HepG2 (cell line): ENCODE measurements around the gene TMEM61. TPM values are rescaled to one million over a fixed set of nuclear protein-coding genes. Genes with fewer than 3 reads are reported as not detected.

Source experiments
- ATAC-seq: fragments of 200-7000 bp; cut with Tn5 transposase; 3 replicates; pipeline ENCODE4 v1.9.1; 2020; ENCODE audit warnings: mild to moderate bottlenecking, moderate library complexity
- BruUV-seq: library from RNA; stranded (reverse); fragments of 400-500 nt; replicated peaks from 2 replicates; lab custom pipeline; 2021; lab: Mats Ljungman, UMichigan
- CTCF ChIA-PET: fragments of 300-600 bp; formaldehyde crosslinking; extraction: SDS; loops from one replicate; lab custom pipeline; 2021; ENCODE audit warnings: low total read pairs, inconsistent platforms, low intra/inter-chr PET ratio; lab: Yijun Ruan, JAX
- POLR2A ChIA-PET: fragments of 350-600 bp; sonication (Branson Sonifier 250); formaldehyde crosslinking; loops from one replicate; lab custom pipeline; 2020; ENCODE audit warnings: antibody characterized with exemption, inconsistent platforms; lab: Yijun Ruan, JAX
- DNase-seq: peaks from one replicate; pipeline ENCODE4 v3.0.0-alpha.2; 2015; ENCODE audit warnings: low spot score
- FAIRE-seq: peaks from 3 replicates; lab custom pipeline; 2011; peaks lifted over from hg19 to GRCh38; lab: Jason Lieb, UNC
- H2AFZ ChIP-seq: one replicate; pipeline ENCODE4 v1.6.1; 2011; ENCODE audit warnings: low read length, inconsistent platforms
- H3K27ac ChIP-seq: fragments of 300-600 bp; 3 replicates; pipeline ENCODE4 v1.8.0; 2011; ENCODE audit warnings: mixed run types, mild to moderate bottlenecking, mixed read lengths, low read length, inconsistent platforms; ENCODE audit not compliant: insufficient read depth; ENCODE audit errors: extremely low read length
- H3K27me3 ChIP-seq, 2 experiments: fragments of 200-600 bp in 1 of 2; 2 replicates in 1 of 2; 3 replicates in 1 of 2; pipeline versions ENCODE4 v1.6.0 to v1.8.0; 2011; ENCODE audit warnings: low read length in 2 of 2, mild to moderate bottlenecking in 2 of 2, moderate library complexity in 2 of 2, inconsistent platforms in 1 of 2; ENCODE audit not compliant: insufficient read depth in 2 of 2, control insufficient read depth in 1 of 2
- H3K36me3 ChIP-seq, 2 experiments: fragments of 200-600 bp in 1 of 2; replicated peaks in 1 of 2; 2 replicates in 1 of 2; 3 replicates in 1 of 2; pipeline versions ENCODE4 v1.5.1 to v1.8.0; 2011; ENCODE audit warnings: low read length in 2 of 2, inconsistent platforms in 1 of 2; ENCODE audit not compliant: insufficient read depth in 2 of 2, control insufficient read depth in 1 of 2
- H3K4me1 ChIP-seq: 2 replicates; pipeline ENCODE4 v1.5.1; 2012; ENCODE audit warnings: low read length, inconsistent platforms; ENCODE audit not compliant: insufficient read depth
- H3K4me2 ChIP-seq: 2 replicates; pipeline ENCODE4 v1.6.0; 2011; ENCODE audit warnings: low read depth, low read length, inconsistent platforms
- H3K4me3 ChIP-seq, 3 experiments: fragments of 200-600 bp in 1 of 3; sonication (generic), shearing (Covaris generic) in 1 of 3; replicated peaks in 1 of 3; 2 replicates each; pipeline ENCODE4 v1.5.1; 2011 to 2016; ENCODE audit warnings: low read length in 3 of 3, inconsistent platforms in 2 of 3, low read depth in 2 of 3, mild to moderate bottlenecking in 2 of 3, control low read depth in 1 of 3, mixed read lengths in 1 of 3; ENCODE audit not compliant: insufficient read depth in 1 of 3
- H3K79me2 ChIP-seq: one replicate; pipeline ENCODE4 v1.6.1; 2011; ENCODE audit warnings: low read length, inconsistent platforms; ENCODE audit not compliant: insufficient read depth
- H3K9ac ChIP-seq: 2 replicates; pipeline ENCODE4 v1.6.0; 2011; ENCODE audit warnings: mild to moderate bottlenecking, low read depth, low read length, inconsistent platforms; ENCODE audit not compliant: insufficient read depth
- H3K9me3 ChIP-seq: 2 replicates; pipeline ENCODE4 v1.5.1; 2012; ENCODE audit warnings: mild to moderate bottlenecking, low read length
- H4K20me1 ChIP-seq: 2 replicates; pipeline ENCODE4 v1.6.0; 2011; ENCODE audit warnings: inconsistent platforms, mild to moderate bottlenecking, low read length, moderate library complexity; ENCODE audit not compliant: insufficient read depth
- KDM5A ChIP-seq: fragments of 200-600 bp; sonication (generic); IDR thresholded peaks from 2 replicates; pipeline ENCODE4 v1.7.0; 2018; ENCODE audit warnings: antibody characterized with exemption, mild to moderate bottlenecking, low read length, borderline replicate concordance
- ZNF788 ChIP-seq: sonication (generic); formaldehyde crosslinking; IDR thresholded peaks from 2 replicates; pipeline ENCODE4 v1.5.0; 2020; ENCODE audit warnings: mild to moderate bottlenecking, missing genetic modification reagents, borderline replicate concordance
- WGBS: methylation state at CpG from one replicate; pipeline ENCODE4 v1.1.6; 2017; ENCODE audit warnings: low lambda C conversion rate; 5-methylcytosine and 5-hydroxymethylcytosine counted together
- in situ Hi-C: cut with HindIII; loops from 2 replicates; pipeline ENCODE4 v1.10.0; 2017; ENCODE audit warnings: low pct_unique_long_range_greater_than_20kb; ENCODE audit not compliant: extremely low pct_ligation_motif_present
- intact Hi-C: fragments of 100-400 bp; cut with micrococcal nuclease; formaldehyde crosslinking; loops from one replicate; pipeline ENCODE4 v1.10.0; 2022; ENCODE audit not compliant: unreplicated experiment
- polyA plus RNA-seq, 8 experiments: library from polyadenylated mRNA; depleted of rRNA in 3 of 8; stranded (reverse) in 7 of 8; unstranded in 1 of 8; fragments of >200 nt; fragmentation: Illumina TruSeq in 4 of 8; extraction: Trizol in 4 of 8; gene quantifications; 2 replicates each; pipeline versions ENCODE4 v1.2.1 to v1.2.3, GENCODE V29; 2011 to 2016; ENCODE audit warnings: low read depth in 4 of 8, missing spikeins in 1 of 8, mixed read lengths in 1 of 8; ENCODE audit not compliant: insufficient read depth in 1 of 8
- total RNA-seq, 5 experiments: library from RNA; depleted of rRNA; stranded (reverse); fragments of >200 nt; fragmentation: Illumina TruSeq; extraction: Trizol; gene quantifications; 2 replicates each; pipeline ENCODE4 v1.2.3, GENCODE V29; 2016; ENCODE audit warnings: low read depth in 1 of 5
- TF ChIP-seq, protein P1 (sequence below), 2 experiments: IDR thresholded peaks; 2 replicates each; pipeline ENCODE4 v1.6.1; 2011 to 2012; ENCODE audit warnings: low read length in 2 of 2, borderline replicate concordance in 1 of 2, low read depth in 1 of 2, mild to moderate bottlenecking in 1 of 2, moderate library complexity in 1 of 2
- TF ChIP-seq, protein P2 (sequence below): sonication (generic); formaldehyde crosslinking; IDR thresholded peaks from 2 replicates; pipeline ENCODE4 v1.4.0; 2020; ENCODE audit warnings: mild to moderate bottlenecking, low read depth, missing genetic modification reagents
- TF ChIP-seq, protein P3 (sequence below): sonication (generic); formaldehyde crosslinking; IDR thresholded peaks from 2 replicates; pipeline ENCODE4 v1.8.1; 2023; ENCODE audit warnings: missing genetic modification reagents, mild to moderate bottlenecking, borderline replicate concordance

Gene TMEM61
- total and polyA plus RNA-seq, 2 of the 13 experiments (the other 11 are each of a cell fraction or from before 2014, with no cell fraction given) = not detected

DNA sequence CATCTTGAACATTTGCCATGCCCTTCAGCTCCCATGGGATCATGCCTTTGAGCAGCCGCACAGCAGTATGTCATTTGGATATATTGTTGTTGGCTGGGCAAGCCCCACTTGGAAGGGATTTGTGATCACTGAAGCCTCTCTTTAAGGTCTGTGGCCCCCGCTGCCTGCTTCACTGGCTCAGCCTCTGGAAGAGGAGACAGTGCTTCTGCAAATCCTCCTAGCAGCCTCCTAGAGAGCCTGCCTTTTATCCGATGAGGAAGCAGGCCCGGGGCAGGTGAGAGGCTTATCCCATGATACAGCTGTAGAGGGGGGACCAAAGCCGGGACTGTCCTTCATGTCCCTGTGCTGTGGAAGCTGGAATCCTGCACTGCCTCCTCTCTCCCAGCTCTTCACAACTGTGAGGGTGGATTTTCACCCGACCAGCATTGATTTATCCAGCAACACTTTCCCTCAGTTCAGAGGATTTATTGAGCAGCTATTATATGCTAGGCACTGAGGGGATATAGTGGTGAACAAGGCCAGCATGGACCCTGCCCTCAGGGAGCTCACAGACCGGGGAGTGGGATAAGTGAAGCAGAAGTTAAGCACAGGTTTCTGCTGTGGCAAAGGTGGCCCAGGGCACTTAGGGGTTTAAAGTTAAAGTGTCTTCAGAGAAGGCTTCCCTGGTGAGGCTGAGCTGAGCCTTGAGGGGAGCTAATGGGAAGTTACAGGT is 3.9 kb downstream of the TMEM61 start:
- H3K4me2 ChIP-seq = no peak overlapping the region
- H3K27me3 ChIP-seq = peaks cover 10 to 44% of the 10 kb centered on the region in 2 experiments
- POLR2A ChIA-PET = no interaction called here
- H3K36me3 ChIP-seq = no peaks in the 10 kb centered on the region
- in situ Hi-C loops = no loop called here
- peaks cover 15% of the 10 kb centered on the region for H3K4me1 ChIP-seq
- ATAC-seq = no peak
- H3K79me2 ChIP-seq = no peaks in the 10 kb centered on the region
- H4K20me1 ChIP-seq = no peaks in the 10 kb centered on the region
- no peak overlapping the region for H3K27ac ChIP-seq
- H3K9ac ChIP-seq = no peak overlapping the region
- no peak overlapping the region for H2AFZ ChIP-seq
- no peak for TF ChIP-seq KDM5A
- TF ChIP-seq, protein P1, sequence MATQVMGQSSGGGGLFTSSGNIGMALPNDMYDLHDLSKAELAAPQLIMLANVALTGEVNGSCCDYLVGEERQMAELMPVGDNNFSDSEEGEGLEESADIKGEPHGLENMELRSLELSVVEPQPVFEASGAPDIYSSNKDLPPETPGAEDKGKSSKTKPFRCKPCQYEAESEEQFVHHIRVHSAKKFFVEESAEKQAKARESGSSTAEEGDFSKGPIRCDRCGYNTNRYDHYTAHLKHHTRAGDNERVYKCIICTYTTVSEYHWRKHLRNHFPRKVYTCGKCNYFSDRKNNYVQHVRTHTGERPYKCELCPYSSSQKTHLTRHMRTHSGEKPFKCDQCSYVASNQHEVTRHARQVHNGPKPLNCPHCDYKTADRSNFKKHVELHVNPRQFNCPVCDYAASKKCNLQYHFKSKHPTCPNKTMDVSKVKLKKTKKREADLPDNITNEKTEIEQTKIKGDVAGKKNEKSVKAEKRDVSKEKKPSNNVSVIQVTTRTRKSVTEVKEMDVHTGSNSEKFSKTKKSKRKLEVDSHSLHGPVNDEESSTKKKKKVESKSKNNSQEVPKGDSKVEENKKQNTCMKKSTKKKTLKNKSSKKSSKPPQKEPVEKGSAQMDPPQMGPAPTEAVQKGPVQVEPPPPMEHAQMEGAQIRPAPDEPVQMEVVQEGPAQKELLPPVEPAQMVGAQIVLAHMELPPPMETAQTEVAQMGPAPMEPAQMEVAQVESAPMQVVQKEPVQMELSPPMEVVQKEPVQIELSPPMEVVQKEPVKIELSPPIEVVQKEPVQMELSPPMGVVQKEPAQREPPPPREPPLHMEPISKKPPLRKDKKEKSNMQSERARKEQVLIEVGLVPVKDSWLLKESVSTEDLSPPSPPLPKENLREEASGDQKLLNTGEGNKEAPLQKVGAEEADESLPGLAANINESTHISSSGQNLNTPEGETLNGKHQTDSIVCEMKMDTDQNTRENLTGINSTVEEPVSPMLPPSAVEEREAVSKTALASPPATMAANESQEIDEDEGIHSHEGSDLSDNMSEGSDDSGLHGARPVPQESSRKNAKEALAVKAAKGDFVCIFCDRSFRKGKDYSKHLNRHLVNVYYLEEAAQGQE (IDR thresholded peaks at IDR 0.05; ENCODE audit: borderline replicate concordance in 1 of 2, low read depth in 1 of 2, low read length in 2 of 2) = no peak
- TF ChIP-seq, protein P2, sequence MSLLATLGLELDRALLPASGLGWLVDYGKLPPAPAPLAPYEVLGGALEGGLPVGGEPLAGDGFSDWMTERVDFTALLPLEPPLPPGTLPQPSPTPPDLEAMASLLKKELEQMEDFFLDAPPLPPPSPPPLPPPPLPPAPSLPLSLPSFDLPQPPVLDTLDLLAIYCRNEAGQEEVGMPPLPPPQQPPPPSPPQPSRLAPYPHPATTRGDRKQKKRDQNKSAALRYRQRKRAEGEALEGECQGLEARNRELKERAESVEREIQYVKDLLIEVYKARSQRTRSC = no peak
- TF ChIP-seq, protein P3, sequence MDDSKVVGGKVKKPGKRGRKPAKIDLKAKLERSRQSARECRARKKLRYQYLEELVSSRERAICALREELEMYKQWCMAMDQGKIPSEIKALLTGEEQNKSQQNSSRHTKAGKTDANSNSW (CRISPR knock-in tag) = no peak
- no peak for TF ChIP-seq ZNF788
- TF ChIP-seq, all 625 proteins: peak for 0
- no TSS peak for BruUV-seq
- Histone ChIP-seq H3K9me3 (no peaks in the 10 kb centered on the region), H3K4me3 (no peak overlapping the region)
- FAIRE-seq (no peak), DNase-seq (no peak)
- intact Hi-C loops = no loop called here
- CTCF ChIA-PET = no interaction called here
- 27% methylated on average over 6 of the region's 7 CpGs for WGBS
